HEK293 (cell line): ENCODE results near the gene CDC37L1.

ENCODE experiments used
- CTCF ChIA-PET: fragments of 350-600 bp; formaldehyde crosslinking; extraction: SDS; loops from one replicate; lab custom pipeline; 2021; ENCODE audit warnings: antibody characterized with exemption; lab: Yijun Ruan, JAX
- POLR2A ChIA-PET: fragments of 300-600 bp; formaldehyde crosslinking; extraction: SDS; loops from one replicate; lab custom pipeline; 2020; ENCODE audit warnings: antibody characterized with exemption, inconsistent platforms; lab: Yijun Ruan, JAX
- H3K27ac ChIP-seq: fragments of 200-500 bp; sonication (Bioruptor generic); 2 replicates; pipeline ENCODE4 v1.5.1; 2014; ENCODE audit warnings: low read depth, low read length, control low read depth, inconsistent platforms; ENCODE audit errors: extremely low read depth
- H3K36me3 ChIP-seq, 2 experiments: fragments of 200-500 bp in 1 of 2; sonication (Bioruptor generic) in 1 of 2; 1 replicate in 1 of 2; 2 replicates in 1 of 2; pipeline ENCODE4 v1.5.1; 2014 to 2017; ENCODE audit warnings: inconsistent platforms in 2 of 2, low read length in 2 of 2; ENCODE audit not compliant: control insufficient read depth in 2 of 2, insufficient read depth in 1 of 2
- H3K4me1 ChIP-seq: fragments of 200-500 bp; sonication (Bioruptor generic); 2 replicates; pipeline ENCODE4 v1.5.1; 2014; ENCODE audit warnings: mild to moderate bottlenecking, low read length, inconsistent platforms; ENCODE audit not compliant: control insufficient read depth, insufficient read depth
- H3K4me3 ChIP-seq: 2 replicates; pipeline ENCODE4 v1.5.1; 2011; ENCODE audit warnings: low read depth, mild to moderate bottlenecking, control low read depth, low read length, moderate library complexity
- H3K9me3 ChIP-seq: fragments of 200-500 bp; sonication (Bioruptor generic); 2 replicates; pipeline ENCODE4 v1.5.1; 2014; ENCODE audit warnings: low read depth, low read length, inconsistent platforms; ENCODE audit not compliant: control insufficient read depth, insufficient read depth
- GLIS1 ChIP-seq: fragments of 450-650 bp; formaldehyde crosslinking; IDR thresholded peaks from 2 replicates; pipeline ENCODE4 v1.5.1; 2016; ENCODE audit warnings: missing biosample characterization, missing genetic modification characterization
- IKZF3 ChIP-seq: fragments of 450-650 bp; IDR thresholded peaks from 2 replicates; pipeline ENCODE4 v1.5.0; 2018; ENCODE audit warnings: missing biosample characterization, mild to moderate bottlenecking, missing genetic modification characterization, moderate library complexity
- KLF17 ChIP-seq: fragments of 450-650 bp; formaldehyde crosslinking; IDR thresholded peaks from 2 replicates; pipeline ENCODE4 v1.5.1; 2016; ENCODE audit warnings: missing biosample characterization, missing genetic modification characterization
- KLF9 ChIP-seq: fragments of 450-650 bp; formaldehyde crosslinking; IDR thresholded peaks from 2 replicates; pipeline ENCODE4 v1.5.1; 2016; ENCODE audit warnings: missing biosample characterization, missing genetic modification characterization, low read depth
- PRDM1 ChIP-seq: fragments of 450-650 bp; formaldehyde crosslinking; IDR thresholded peaks from 2 replicates; pipeline ENCODE4; 2016; ENCODE audit warnings: missing biosample characterization, missing genetic modification characterization
- PRDM10 ChIP-seq: fragments of 450-650 bp; formaldehyde crosslinking; IDR thresholded peaks from 2 replicates; pipeline ENCODE4 v1.5.1; 2016; ENCODE audit warnings: missing biosample characterization, missing genetic modification characterization
- ZBTB26 ChIP-seq: fragments of 450-650 bp; formaldehyde crosslinking; optimal IDR thresholded peaks from 2 replicates; pipeline ENCODE3; 2016; ENCODE audit warnings: missing biosample characterization, mild to moderate bottlenecking, missing genetic modification characterization
- ZIC2 ChIP-seq: fragments of 450-650 bp; formaldehyde crosslinking; IDR thresholded peaks from 2 replicates; pipeline ENCODE4 v1.5.1; 2016; ENCODE audit warnings: missing biosample characterization, missing genetic modification characterization
- ZNF133 ChIP-seq: fragments of 450-650 bp; formaldehyde crosslinking; IDR thresholded peaks from 2 replicates; pipeline ENCODE4 v1.5.1; 2016; ENCODE audit warnings: missing biosample characterization, missing genetic modification characterization
- ZNF221 ChIP-seq: fragments of 450-650 bp; formaldehyde crosslinking; IDR thresholded peaks from 2 replicates; pipeline ENCODE4 v1.5.1; 2017; ENCODE audit warnings: missing biosample characterization, missing genetic modification characterization, borderline replicate concordance
- ZNF302 ChIP-seq: fragments of 450-650 bp; formaldehyde crosslinking; IDR thresholded peaks from 2 replicates; pipeline ENCODE4 v1.5.1; 2016; ENCODE audit warnings: missing biosample characterization, missing genetic modification characterization, low read depth
- ZNF362 ChIP-seq: fragments of 450-650 bp; formaldehyde crosslinking; IDR thresholded peaks from 2 replicates; pipeline ENCODE4 v1.5.1; 2016; ENCODE audit warnings: missing biosample characterization, missing genetic modification characterization
- ZNF366 ChIP-seq: fragments of 450-650 bp; formaldehyde crosslinking; conservative IDR thresholded peaks from 2 replicates; pipeline ENCODE4 v1.5.1; 2016; ENCODE audit warnings: missing biosample characterization, missing genetic modification characterization
- ZNF658 ChIP-seq: fragments of 450-650 bp; formaldehyde crosslinking; IDR thresholded peaks from 2 replicates; pipeline ENCODE4; 2016; ENCODE audit warnings: missing biosample characterization, missing genetic modification characterization
- ZNF76 ChIP-seq: fragments of 450-650 bp; formaldehyde crosslinking; IDR thresholded peaks from 2 replicates; pipeline ENCODE4; 2016; ENCODE audit warnings: low read depth, missing biosample characterization, missing genetic modification characterization, borderline replicate concordance

CDC37L1 gene

GRCh38 chr9:4739587-4740387 lies 60.4 kb downstream of the CDC37L1 start:
- peak overlapping the region; percentile 86 for H3K4me3 ChIP-seq
- H3K36me3 ChIP-seq, result no peaks in the 10 kb centered on the region; a peak in 1 of 3 replicates
- ChIA-PET CTCF (interaction anchor here (0.6 to 0.9 kb wide), 5 partner anchors 11 to 1739 kb away, joined by 3 to 4 read pairs (median 3); no protein-coding TSS in a partner anchor), POLR2A (interaction anchor here (0.8 to 2.4 kb wide), 10 partner anchors 10 to 442 kb away, joined by 3 to 10 read pairs (median 6); partner anchors contain the start of genes CDC37L1, JAK2, PLPP6 and RCL1)
- H3K27ac ChIP-seq, result peak overlapping the region; percentile 89; the same call in 1 of the 2 replicates
- 0 out of 2 replicates have a peak, but pooled peaks have one; percentile 14 for TF ChIP-seq KLF9 (tag by site-specific recombination)
- no peak for TF ChIP-seq ZNF133 (tag by site-specific recombination)
- TF ChIP-seq ZNF362 (tag by site-specific recombination), result peak; percentile 74; the same call in 1 of the 2 replicates
- TF ChIP-seq ZNF302, result no peak
- no peaks in the 10 kb centered on the region for H3K4me1 ChIP-seq
- H3K9me3 ChIP-seq, result no peaks in the 10 kb centered on the region

GRCh38 chr9:4740388-4740637 lies 60.9 kb downstream of the CDC37L1 start:
- CTCF ChIA-PET, result interaction anchor here (0.6 to 0.9 kb wide), 6 partner anchors 11 to 1740 kb away, joined by 3 to 5 read pairs (median 3); no protein-coding TSS in a partner anchor
- Histone ChIP-seq H3K36me3 (no peaks in the 10 kb centered on the region; a peak in 1 of 3 replicates), H3K27ac (peak overlapping the region; percentile 89), H3K4me3 (peak overlapping the region; percentile 86), H3K4me1 (no peaks in the 10 kb centered on the region), H3K9me3 (no peaks in the 10 kb centered on the region)
- peak; percentile 34 for TF ChIP-seq GLIS1 (tag by site-specific recombination)
- no peak for TF ChIP-seq IKZF3
- no peak for TF ChIP-seq ZBTB26 (tag by site-specific recombination)
- no peak for TF ChIP-seq KLF17 (tag by site-specific recombination)
- peak; percentile 48 for TF ChIP-seq PRDM10 (tag by site-specific recombination)
- no peak for TF ChIP-seq ZNF221 (tag by site-specific recombination)
- TF ChIP-seq ZIC2 (tag by site-specific recombination), result no peak
- no peak for TF ChIP-seq ZNF76 (tag by site-specific recombination)
- TF ChIP-seq ZNF366, result 0 out of 2 replicates have a peak, but pooled peaks have one; percentile 20
- TF ChIP-seq ZNF658 (tag by site-specific recombination), result no peak
- TF ChIP-seq PRDM1 (tag by site-specific recombination), result peak; percentile 53; the same call in 1 of the 2 replicates
- POLR2A ChIA-PET, result interaction anchor here (0.5 to 2.4 kb wide), 13 partner anchors 9 to 900 kb away, joined by 3 to 10 read pairs (median 6); partner anchors contain the start of genes CDC37L1, JAK2, PLPP6 and RCL1
